ENCODE data around the gene IPO13. TPM values are rescaled to one million over a fixed set of nuclear protein-coding genes. Genes with fewer than 3 reads are reported as not detected.

IPO13 gene
- total RNA-seq, 1 donor from 2014 or later: 24.8 TPM

DNA sequence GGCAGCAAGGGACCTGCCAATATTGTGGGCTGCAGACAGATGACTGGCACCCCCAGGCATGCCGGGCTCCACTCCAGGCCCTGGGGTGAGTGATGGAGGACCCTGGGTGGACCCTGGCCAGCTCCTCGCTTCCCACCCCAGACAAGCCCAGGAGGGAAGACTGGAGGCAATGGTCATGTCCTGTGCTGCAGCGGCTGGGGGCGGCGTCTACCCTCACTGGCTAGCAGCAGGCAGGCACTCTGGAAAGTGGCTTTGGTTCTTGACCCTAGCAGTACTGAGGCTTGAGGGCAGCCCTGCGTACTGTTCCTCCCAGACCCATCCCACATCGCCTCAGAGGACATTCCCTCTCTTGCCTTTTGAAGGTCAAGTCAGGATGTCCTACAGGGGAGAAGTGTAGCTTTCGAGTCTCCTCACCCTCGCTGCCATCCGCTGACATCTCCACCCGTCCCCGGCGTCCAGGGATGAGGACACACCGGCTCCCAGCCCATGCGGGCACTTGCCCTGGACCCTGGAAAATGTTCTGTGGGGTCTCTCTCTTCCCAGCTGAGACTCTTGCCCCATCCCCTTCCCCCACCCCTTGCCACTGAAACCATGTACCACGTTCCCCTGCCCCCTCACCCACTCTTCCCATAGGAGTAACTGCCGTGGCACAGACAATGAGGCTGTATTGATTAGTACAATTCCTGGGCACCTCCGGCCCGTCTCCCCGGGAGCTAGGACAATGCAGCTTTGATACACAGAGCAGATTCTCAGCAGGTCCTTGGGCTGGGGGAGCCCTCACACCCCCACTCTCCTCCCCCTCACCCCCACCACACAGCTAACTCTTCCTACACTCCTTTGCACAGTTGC, 69.5 kb downstream of the IPO13 start:
- DNase-seq (no peak), ATAC-seq (ENCODE audit: low read depth) (no peak)
- POLR2A ChIA-PET: no interaction called here
- Mint-ChIP-seq H3K4me3 (no peak overlapping the region), H3K9me3 (no peaks in the 10 kb centered on the region), H3K4me1 (no peaks in the 10 kb centered on the region), H3K27ac (no peak overlapping the region), H3K36me3 (ENCODE audit: low read depth) (no peaks in the 10 kb centered on the region), H3K27me3 (peaks cover 6% of the 10 kb centered on the region)
- TF ChIP-seq, protein P1, sequence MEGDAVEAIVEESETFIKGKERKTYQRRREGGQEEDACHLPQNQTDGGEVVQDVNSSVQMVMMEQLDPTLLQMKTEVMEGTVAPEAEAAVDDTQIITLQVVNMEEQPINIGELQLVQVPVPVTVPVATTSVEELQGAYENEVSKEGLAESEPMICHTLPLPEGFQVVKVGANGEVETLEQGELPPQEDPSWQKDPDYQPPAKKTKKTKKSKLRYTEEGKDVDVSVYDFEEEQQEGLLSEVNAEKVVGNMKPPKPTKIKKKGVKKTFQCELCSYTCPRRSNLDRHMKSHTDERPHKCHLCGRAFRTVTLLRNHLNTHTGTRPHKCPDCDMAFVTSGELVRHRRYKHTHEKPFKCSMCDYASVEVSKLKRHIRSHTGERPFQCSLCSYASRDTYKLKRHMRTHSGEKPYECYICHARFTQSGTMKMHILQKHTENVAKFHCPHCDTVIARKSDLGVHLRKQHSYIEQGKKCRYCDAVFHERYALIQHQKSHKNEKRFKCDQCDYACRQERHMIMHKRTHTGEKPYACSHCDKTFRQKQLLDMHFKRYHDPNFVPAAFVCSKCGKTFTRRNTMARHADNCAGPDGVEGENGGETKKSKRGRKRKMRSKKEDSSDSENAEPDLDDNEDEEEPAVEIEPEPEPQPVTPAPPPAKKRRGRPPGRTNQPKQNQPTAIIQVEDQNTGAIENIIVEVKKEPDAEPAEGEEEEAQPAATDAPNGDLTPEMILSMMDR (IDR thresholded peaks at IDR 0.05): no peak
- CTCF ChIA-PET: interaction anchor here (1.4 kb wide), 2 partner anchors 11 to 20 kb away, joined by 4 to 6 read pairs; no protein-coding TSS in a partner anchor
- intact Hi-C loops (cut with micrococcal nuclease): no loop called here

DNA sequence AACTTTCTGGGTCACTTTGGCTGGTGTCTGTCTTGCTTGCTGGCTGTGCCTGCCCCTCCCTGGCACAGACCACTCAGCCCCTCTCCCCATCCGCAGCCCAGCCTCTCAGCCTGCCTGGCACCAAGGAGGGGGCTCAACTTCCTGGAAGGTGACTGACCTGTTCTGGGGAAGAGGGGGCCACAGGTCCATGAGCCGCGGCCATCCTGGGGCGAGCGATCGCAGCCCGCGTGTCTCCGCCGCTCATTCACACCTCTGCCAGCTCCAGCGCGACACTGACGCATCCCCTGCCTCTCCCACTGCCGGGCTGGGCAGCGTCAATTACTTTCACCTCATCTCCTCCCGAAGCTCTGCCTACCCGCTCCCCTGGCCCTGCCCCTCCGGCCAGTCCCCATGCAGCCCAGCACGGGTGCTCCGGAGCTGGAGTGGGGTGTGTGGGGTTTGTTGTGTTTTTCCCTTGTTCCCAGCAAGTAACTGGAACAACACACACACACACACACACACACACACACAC, 70.2 kb downstream of the IPO13 start:
- H3K27me3 Mint-ChIP-seq: peaks cover 6% of the 10 kb centered on the region
- no peaks in the 10 kb centered on the region for H3K36me3 Mint-ChIP-seq (ENCODE audit: low read depth)
- TF ChIP-seq, protein P1 (IDR thresholded peaks at IDR 0.05): no peak
- no peak overlapping the region for H3K27ac Mint-ChIP-seq
- ChIA-PET POLR2A (no interaction called here), CTCF (interaction anchor here (1.4 kb wide), 2 partner anchors 12 to 20 kb away, joined by 4 to 6 read pairs; no protein-coding TSS in a partner anchor)
- H3K4me1 Mint-ChIP-seq: no peaks in the 10 kb centered on the region
- intact Hi-C loops (cut with micrococcal nuclease): no loop called here
- ATAC-seq (ENCODE audit: low read depth) (no peak), DNase-seq (no peak)
- no peak overlapping the region for H3K4me3 Mint-ChIP-seq
- no peaks in the 10 kb centered on the region for H3K9me3 Mint-ChIP-seq

Other genes with a start within 250 kb of the IPO13 start
- 23.3 and 24.3 TPM in 2 replicates for gene ST3GAL3, start 239.4 kb upstream of the IPO13 start, total RNA-seq
- 0.20 TPM in 1 of 2 replicates, not detected in the other for gene ARTN, start 13.1 kb upstream of the IPO13 start, total RNA-seq
- 47.3 and 51.6 TPM in 2 replicates for gene DPH2, start 23.1 kb downstream of the IPO13 start, total RNA-seq
- gene ATP6V0B, start 28.0 kb downstream of the IPO13 start, total RNA-seq: 75.5 and 80.9 TPM in 2 replicates
- 8.1 and 8.3 TPM in 2 replicates for gene B4GALT2, start 32.3 kb downstream of the IPO13 start, total RNA-seq
- 8.1 and 15.1 TPM in 2 replicates for gene CCDC24, start 44.6 kb downstream of the IPO13 start, total RNA-seq
- 10.3 and 10.4 TPM in 2 replicates for gene SLC6A9, start 84.5 kb downstream of the IPO13 start, total RNA-seq
- gene KLF17, start 171.9 kb downstream of the IPO13 start, total RNA-seq: not detected in 2 replicates
- gene KLF18, start 194.7 kb downstream of the IPO13 start, total RNA-seq: not detected in 2 replicates